Breast epithelium (tissue), 4 donors: ENCODE data around the gene HADH. TPM values are rescaled to one million over a fixed set of nuclear protein-coding genes. Genes with fewer than 3 reads are reported as not detected.
"Not testable (repeated sequence)": the region's sequence is repeated elsewhere in the genome, so short reads cannot be mapped to it uniquely, and the experiment has no call there.

Experiments
- DNase-seq, 2 donors: peaks; one replicate each; pipeline ENCODE4 v3.0.0-alpha.2; 2019; ENCODE audit warnings: low spot score in 2 of 2
- H3K27ac ChIP-seq, 2 donors: fragments of 200-600 bp; sonication (generic) in 1 of 2; one replicate each; pipeline ENCODE4 v1.5.1; 2016 to 2019; ENCODE audit warnings: mild to moderate bottlenecking in 1 of 2
- H3K27me3 ChIP-seq, 2 donors: fragments of 200-600 bp; sonication (generic) in 1 of 2; one replicate each; pipeline versions ENCODE4 v1.5.1 to v1.6.0; 2017 to 2019; ENCODE audit warnings: control low read depth in 1 of 2, mild to moderate bottlenecking in 1 of 2
- H3K36me3 ChIP-seq: fragments of 200-600 bp; one replicate; pipeline ENCODE4 v1.5.1; 2019
- H3K4me1 ChIP-seq, 2 donors: fragments of 200-600 bp; sonication (generic); one replicate each; pipeline ENCODE4 v1.5.1; 2016 to 2019; ENCODE audit warnings: control low read depth in 1 of 2
- H3K4me3 ChIP-seq, 3 donors: fragments of 200-600 bp; sonication (generic); 1 replicate in 2 of 3; 2 replicates in 1 of 3; pipeline ENCODE4 v1.5.1; 2016 to 2019; ENCODE audit warnings: mild to moderate bottlenecking in 3 of 3, moderate library complexity in 2 of 3
- H3K9me3 ChIP-seq, 2 donors: fragments of 200-600 bp; sonication (generic) in 1 of 2; one replicate each; pipeline ENCODE4 v1.5.1; 2016 to 2019; ENCODE audit warnings: control low read depth in 1 of 2
- CTCF ChIP-seq, 3 donors: fragments of 450-650 bp; IDR thresholded peaks; one replicate each; pipeline ENCODE4 v1.5.1; 2016 to 2017; ENCODE audit warnings: antibody characterized with exemption in 3 of 3, mild to moderate bottlenecking in 3 of 3, moderate library complexity in 3 of 3
- POLR2A ChIP-seq: fragments of 450-650 bp; IDR thresholded peaks from one replicate; pipeline ENCODE4 v1.6.1; 2016; ENCODE audit warnings: antibody characterized with exemption, mild to moderate bottlenecking, moderate library complexity
- POLR2AphosphoS5 ChIP-seq, 3 donors: sonication (generic); formaldehyde crosslinking; IDR thresholded peaks; one replicate each; pipeline ENCODE4 v1.6.1; 2017; ENCODE audit warnings: antibody characterized with exemption in 3 of 3
- intact Hi-C: fragments of 100-400 bp; cut with DNase I; formaldehyde crosslinking; loops from one replicate; pipeline ENCODE4 v1.15.1; 2023; ENCODE audit warnings: low total_unique reads
- total RNA-seq, 3 donors: library from RNA; depleted of rRNA; stranded (reverse); fragments of >200 nt; gene quantifications; one replicate each; pipeline ENCODE4 v1.1.0, GENCODE V29; 2016

HADH gene
- total RNA-seq, 3 donors from 2014 or later: 48.8 to 152 (median 77.7) TPM

GRCh38 chr4:108005807-108006206 lies 16.1 kb downstream of the HADH start:
- no peak overlapping the region for H3K4me3 ChIP-seq
- intact Hi-C loops: no loop called here
- H3K36me3 ChIP-seq: no peaks in the 10 kb centered on the region
- no peaks in the 10 kb centered on the region for H3K9me3 ChIP-seq
- no peak for TF ChIP-seq CTCF (IDR thresholded peaks at IDR 0.05)
- no peak overlapping the region for H3K27ac ChIP-seq
- no peak for DNase-seq
- no peaks in the 10 kb centered on the region for H3K27me3 ChIP-seq
- peaks cover 0 to 6% of the 10 kb centered on the region in 2 donors for H3K4me1 ChIP-seq

- Histone ChIP-seq H3K9me3 (no peaks in the 10 kb centered on the region), H3K36me3 (no peaks in the 10 kb centered on the region), H3K27me3 (no peaks in the 10 kb centered on the region), H3K27ac (no peak overlapping the region), H3K4me1 (peaks cover 0 to 6% of the 10 kb centered on the region in 2 donors), H3K4me3 (no peak overlapping the region)
- intact Hi-C loops: no loop called here
- no peak for TF ChIP-seq CTCF (IDR thresholded peaks at IDR 0.05)
- no peak for TF ChIP-seq POLR2AphosphoS5 (IDR thresholded peaks at IDR 0.05)
- TF ChIP-seq POLR2A: no peak
- DNase-seq: no peak
These were observed 16.7 kb downstream of the HADH start for GRCh38 chr4:108006361-108006760.

GRCh38 chr4:108007984-108008383 lies 18.3 kb downstream of the HADH start:
- intact Hi-C loops: no loop called here
- peaks cover 0 to 6% of the 10 kb centered on the region in 2 donors for H3K4me1 ChIP-seq
- H3K27ac ChIP-seq: no peak overlapping the region
- H3K4me3 ChIP-seq: no peak overlapping the region
- no peak for DNase-seq
- TF ChIP-seq POLR2A (no peak), POLR2AphosphoS5 (IDR thresholded peaks at IDR 0.05) (no peak)
- H3K27me3 ChIP-seq: no peaks in the 10 kb centered on the region
- H3K36me3 ChIP-seq: no peaks in the 10 kb centered on the region
- no peaks in the 10 kb centered on the region for H3K9me3 ChIP-seq

- Histone ChIP-seq H3K27ac (no peak overlapping the region), H3K36me3 (no peaks in the 10 kb centered on the region), H3K27me3 (no peaks in the 10 kb centered on the region), H3K4me3 (no peak overlapping the region), H3K4me1 (peaks cover 0 to 6% of the 10 kb centered on the region in 2 donors), H3K9me3 (no peaks in the 10 kb centered on the region)
- intact Hi-C loops: no loop called here
- TF ChIP-seq POLR2AphosphoS5 (IDR thresholded peaks at IDR 0.05) (no peak), CTCF (IDR thresholded peaks at IDR 0.05) (no peak), POLR2A (no peak)
- DNase-seq: no peak
These were observed 19.0 kb downstream of the HADH start for GRCh38 chr4:108008721-108009120.

- Histone ChIP-seq H3K4me1 (no peaks in the 10 kb centered on the region), H3K27ac (no peak overlapping the region), H3K9me3 (no peaks in the 10 kb centered on the region), H3K4me3 (no peak overlapping the region), H3K36me3 (no peaks in the 10 kb centered on the region), H3K27me3 (no peaks in the 10 kb centered on the region)
- TF ChIP-seq CTCF (IDR thresholded peaks at IDR 0.05) (no peak), POLR2A (no peak), POLR2AphosphoS5 (IDR thresholded peaks at IDR 0.05) (no peak)
- intact Hi-C loops: no loop called here
- no peak for DNase-seq
These were observed 20.5 kb downstream of the HADH start for GRCh38 chr4:108010167-108010566.

- H3K4me3 ChIP-seq, intact Hi-C loops, H3K9me3 ChIP-seq, DNase-seq, H3K27me3 ChIP-seq, H3K36me3 ChIP-seq, H3K27ac ChIP-seq, H3K4me1 ChIP-seq: not testable (repeated sequence)
These were observed 22.7 kb downstream of the HADH start for GRCh38 chr4:108012382-108012781.
